Fibroblast of lung (primary cell): ENCODE data around the gene MAP1B. TPM values are rescaled to one million over a fixed set of nuclear protein-coding genes. Genes with fewer than 3 reads are reported as not detected.

Experiments
- DNase-seq, 2 donors: peaks; one replicate each; pipeline versions ENCODE4 v3.0.0 to v3.0.0-alpha.2; 2010; ENCODE audit warnings: low read depth in 2 of 2
- H2AFZ ChIP-seq: 2 replicates; pipeline ENCODE4 v1.5.1; 2012; ENCODE audit warnings: low read length, control low read depth, inconsistent platforms
- H3K27ac ChIP-seq: 2 replicates; pipeline ENCODE4 v1.5.1; 2011; ENCODE audit warnings: low read length, control low read depth; ENCODE audit not compliant: insufficient read depth
- H3K27me3 ChIP-seq: 2 replicates; pipeline ENCODE4 v1.5.1; 2011; ENCODE audit warnings: mild to moderate bottlenecking, low read length; ENCODE audit not compliant: control insufficient read depth, insufficient read depth
- H3K36me3 ChIP-seq: 2 replicates; pipeline ENCODE4 v1.5.1; 2011; ENCODE audit warnings: low read length; ENCODE audit not compliant: control insufficient read depth, insufficient read depth
- H3K4me1 ChIP-seq: 2 replicates; pipeline ENCODE4 v1.5.1; 2011; ENCODE audit warnings: low read length; ENCODE audit not compliant: control insufficient read depth, insufficient read depth; ENCODE audit errors: extremely low read depth
- H3K4me2 ChIP-seq: 2 replicates; pipeline ENCODE4 v1.5.1; 2011; ENCODE audit warnings: low read length, control low read depth; ENCODE audit not compliant: insufficient read depth; ENCODE audit errors: extremely low read depth
- H3K4me3 ChIP-seq, 4 experiments: fragments of 200-600 bp in 1 of 4; sonication (generic) in 1 of 4; replicated peaks in 1 of 4; 2 replicates each; pipeline ENCODE4 v1.5.1; 2011 to 2016; ENCODE audit warnings: low read length in 4 of 4, low read depth in 3 of 4, mild to moderate bottlenecking in 3 of 4, control low read depth in 2 of 4, inconsistent platforms in 1 of 4, mixed read lengths in 1 of 4; ENCODE audit not compliant: insufficient read depth in 1 of 4; ENCODE audit errors: control extremely low read depth in 1 of 4
- H3K79me2 ChIP-seq: 2 replicates; pipeline ENCODE4 v1.5.1; 2012; ENCODE audit warnings: mild to moderate bottlenecking, low read length, inconsistent platforms; ENCODE audit not compliant: control insufficient read depth, insufficient read depth
- H3K9ac ChIP-seq: 2 replicates; pipeline ENCODE4 v1.5.1; 2011; ENCODE audit warnings: mild to moderate bottlenecking, low read length, control low read depth; ENCODE audit not compliant: insufficient read depth
- H3K9me3 ChIP-seq: 2 replicates; pipeline ENCODE4 v1.5.1; 2012; ENCODE audit warnings: low read depth, low read length; ENCODE audit not compliant: control insufficient read depth, insufficient read depth
- H4K20me1 ChIP-seq: 2 replicates; pipeline ENCODE4 v1.5.1; 2011; ENCODE audit warnings: low read length; ENCODE audit not compliant: control insufficient read depth, insufficient read depth; ENCODE audit errors: extremely low read depth
- CTCF ChIP-seq, 2 donors: IDR thresholded peaks in 1 of 2; conservative IDR thresholded peaks in 1 of 2; 1 replicate in 1 of 2; 2 replicates in 1 of 2; pipeline ENCODE4 v1.5.1; 2011 to 2012; ENCODE audit warnings: low read length in 2 of 2, control low read depth in 1 of 2, inconsistent platforms in 1 of 2, low read depth in 1 of 2, mild to moderate bottlenecking in 1 of 2
- EZH2 ChIP-seq: IDR thresholded peaks from 2 replicates; pipeline ENCODE4 v1.5.1; 2012; ENCODE audit warnings: low read length, control low read depth, mild to moderate bottlenecking; ENCODE audit errors: missing control alignments
- polyA plus RNA-seq, 2 donors: library from polyadenylated mRNA; depleted of rRNA in 1 of 2; stranded (reverse) in 1 of 2; unstranded in 1 of 2; fragments of >200 nt; gene quantifications; 2 replicates each; pipeline ENCODE4 v1.2.1, GENCODE V29; 2011 to 2012; ENCODE audit warnings: missing spikeins in 1 of 2
- total RNA-seq: library from RNA; depleted of rRNA; stranded (reverse); fragments of >200 nt; gene quantifications from 2 replicates; pipeline ENCODE4 v1.2.1, GENCODE V29; 2014

Gene MAP1B
- total and polyA plus RNA-seq, 2 donors (not counting 1 experiment from before 2014, with no cell fraction given), result 83.4 to 109 TPM

GRCh38 chr5:72237415-72237814, 130.1 kb downstream of the MAP1B start:
- H3K4me1 ChIP-seq, result no peaks in the 10 kb centered on the region
- no peaks in the 10 kb centered on the region for H4K20me1 ChIP-seq
- H3K4me2 ChIP-seq, result no peak overlapping the region
- H2AFZ ChIP-seq, result no peak overlapping the region
- H3K27me3 ChIP-seq, result no peaks in the 10 kb centered on the region
- H3K9me3 ChIP-seq, result no peaks in the 10 kb centered on the region
- no peaks in the 10 kb centered on the region for H3K36me3 ChIP-seq
- TF ChIP-seq CTCF (conservative IDR thresholded peaks at IDR 0.05 in 1 of 2, IDR thresholded peaks at IDR 0.05 in 1 of 2; ENCODE audit: low read depth in 1 of 2, low read length in 2 of 2) (no peak), EZH2 (no peak)
- H3K4me3 ChIP-seq, result no peak overlapping the region
- DNase-seq, result peak in 1 of 2 donors; percentile 31
- H3K79me2 ChIP-seq, result no peaks in the 10 kb centered on the region
- H3K27ac ChIP-seq, result no peak overlapping the region
- no peak overlapping the region for H3K9ac ChIP-seq

DNA sequence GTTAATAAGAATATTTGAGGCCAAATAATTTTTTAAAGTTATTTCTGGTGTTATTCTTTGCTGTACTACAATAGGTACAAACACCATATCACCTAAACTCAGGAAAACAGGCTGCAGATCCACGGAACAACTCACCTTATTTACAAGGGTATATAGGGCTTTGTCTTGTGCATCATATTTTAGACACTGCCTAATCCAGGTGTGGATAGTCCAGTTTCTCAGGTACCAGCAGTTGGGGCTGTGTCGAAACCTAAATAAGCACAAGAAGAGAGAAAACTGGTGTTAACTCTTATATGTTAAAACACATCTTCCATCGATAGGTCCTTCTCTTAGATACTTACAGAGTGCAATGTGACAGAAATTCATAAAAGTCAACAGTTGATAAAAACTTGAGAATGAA, 130.6 kb downstream of the MAP1B start:
- Histone ChIP-seq H3K4me2 (no peak overlapping the region), H3K79me2 (no peaks in the 10 kb centered on the region), H3K4me3 (no peak overlapping the region), H4K20me1 (no peaks in the 10 kb centered on the region), H3K9me3 (no peaks in the 10 kb centered on the region), H3K4me1 (no peaks in the 10 kb centered on the region), H3K27me3 (no peaks in the 10 kb centered on the region), H2AFZ (no peak overlapping the region), H3K27ac (no peak overlapping the region), H3K9ac (no peak overlapping the region), H3K36me3 (no peaks in the 10 kb centered on the region)
- no peak for DNase-seq
- no peak for TF ChIP-seq EZH2
- TF ChIP-seq CTCF (conservative IDR thresholded peaks at IDR 0.05 in 1 of 2, IDR thresholded peaks at IDR 0.05 in 1 of 2; ENCODE audit: low read depth in 1 of 2, low read length in 2 of 2), result no peak

- no peaks in the 10 kb centered on the region for H3K4me1 ChIP-seq
Observed at GRCh38 chr5:72238712-72239445, 131.6 kb downstream of the MAP1B start.

More at GRCh38 chr5:72238712-72239445, 131.6 kb downstream of the MAP1B start:
- Histone ChIP-seq H4K20me1 (no peaks in the 10 kb centered on the region), H3K27me3 (no peaks in the 10 kb centered on the region), H3K4me3 (no peak overlapping the region), H3K9ac (no peak overlapping the region), H3K9me3 (no peaks in the 10 kb centered on the region), H2AFZ (no peak overlapping the region), H3K4me2 (no peak overlapping the region), H3K36me3 (no peaks in the 10 kb centered on the region), H3K79me2 (peaks cover 2% of the 10 kb centered on the region), H3K27ac (no peak overlapping the region)
- DNase-seq, result no peak
- TF ChIP-seq CTCF (conservative IDR thresholded peaks at IDR 0.05 in 1 of 2, IDR thresholded peaks at IDR 0.05 in 1 of 2; ENCODE audit: low read depth in 1 of 2, low read length in 2 of 2) (no peak), EZH2 (no peak)
